Neural progenitor cell (in vitro differentiated cells): Measurements from ENCODE around the gene POLR2L. TPM values are rescaled to one million over a fixed set of nuclear protein-coding genes. Genes with fewer than 3 reads are reported as not detected.

Source experiments
- DNase-seq: peaks from one replicate; pipeline ENCODE4 v3.0.0-alpha.2; 2016; ENCODE audit warnings: low spot score
- H2AFZ ChIP-seq: fragments of 200-600 bp; sonication (generic); replicated peaks from 2 replicates; pipeline ENCODE4 v1.6.1; 2016; ENCODE audit warnings: antibody characterized with exemption
- H3F3A ChIP-seq: fragments of 200-600 bp; sonication (generic); 2 replicates; pipeline ENCODE4 v1.6.1; 2016; ENCODE audit warnings: antibody characterized with exemption, low read depth
- H3K27ac ChIP-seq: fragments of 200-600 bp; sonication (generic); 2 replicates; pipeline ENCODE4 v1.5.1; 2016; ENCODE audit warnings: mild to moderate bottlenecking
- H3K27me3 ChIP-seq: fragments of 200-600 bp; sonication (generic); 2 replicates; pipeline ENCODE4 v1.6.1; 2016; ENCODE audit warnings: mild to moderate bottlenecking, moderate library complexity
- H3K36me3 ChIP-seq: fragments of 200-600 bp; sonication (generic); 2 replicates; pipeline ENCODE4 v1.5.1; 2016
- H3K4me1 ChIP-seq: fragments of 200-600 bp; sonication (generic); 2 replicates; pipeline ENCODE4 v1.6.1; 2016; ENCODE audit warnings: mixed run types
- H3K4me2 ChIP-seq: fragments of 200-600 bp; sonication (generic); 2 replicates; pipeline ENCODE4 v1.6.1; 2016
- H3K4me3 ChIP-seq: fragments of 200-600 bp; sonication (generic); 2 replicates; pipeline ENCODE4 v1.5.1; 2016
- H3K79me2 ChIP-seq: fragments of 200-600 bp; sonication (generic); 2 replicates; pipeline ENCODE4 v1.6.1; 2016; ENCODE audit warnings: low read depth
- H3K9ac ChIP-seq: fragments of 200-600 bp; sonication (generic); 2 replicates; pipeline ENCODE4 v1.6.1; 2016
- H3K9me3 ChIP-seq: fragments of 200-600 bp; sonication (generic); 2 replicates; pipeline ENCODE4 v1.5.1; 2016; ENCODE audit warnings: low read depth
- H4K20me1 ChIP-seq: fragments of 200-600 bp; sonication (generic); 2 replicates; pipeline ENCODE4 v1.6.1; 2016; ENCODE audit warnings: low read depth
- H3K27ac Mint-ChIP-seq: 3 replicates; pipeline ENCODE4 v1.8.0; 2021; ENCODE audit warnings: mixed read lengths
- H3K27me3 Mint-ChIP-seq: 2 replicates; pipeline ENCODE4 v1.8.0; 2022; ENCODE audit warnings: low read depth, mild to moderate bottlenecking, inconsistent platforms, moderate library complexity, mixed read lengths; ENCODE audit not compliant: insufficient read depth
- H3K36me3 Mint-ChIP-seq: 3 replicates; pipeline ENCODE4 v1.8.0; 2021; ENCODE audit warnings: mixed read lengths
- H3K4me1 Mint-ChIP-seq: 3 replicates; pipeline ENCODE4 v1.8.0; 2021; ENCODE audit warnings: mixed read lengths
- H3K4me3 Mint-ChIP-seq: 3 replicates; pipeline ENCODE4 v1.8.0; 2021; ENCODE audit warnings: mild to moderate bottlenecking, moderate library complexity, mixed read lengths
- H3K9me3 Mint-ChIP-seq: 3 replicates; pipeline ENCODE4 v1.8.0; 2020; ENCODE audit warnings: mixed read lengths
- CTCF ChIP-seq: fragments of 200-600 bp; sonication (generic); IDR thresholded peaks from 2 replicates; pipeline ENCODE4 v1.5.1; 2017; ENCODE audit warnings: antibody characterized with exemption, mild to moderate bottlenecking
- EZH2 ChIP-seq: fragments of 200-600 bp; sonication (generic); IDR thresholded peaks from 2 replicates; pipeline ENCODE4 v1.6.1; 2017; ENCODE audit warnings: antibody characterized with exemption, mild to moderate bottlenecking, moderate library complexity
- EZH2phosphoT487 ChIP-seq: fragments of 200-600 bp; sonication (generic); IDR thresholded peaks from 2 replicates; pipeline ENCODE4 v1.6.1; 2017; ENCODE audit warnings: antibody characterized with exemption
- total RNA-seq: library from RNA; depleted of rRNA; stranded (reverse); fragments of >200 nt; gene quantifications from 2 replicates; pipeline ENCODE4 v1.2.3, GENCODE V29; 2015; ENCODE audit warnings: low replicate concordance

POLR2L gene
- total RNA-seq, 1 donor from 2014 or later, result 12.9 TPM

GRCh38 chr11:869399-870126 lies 27.2 kb upstream of the POLR2L start:
- H3K4me1 Mint-ChIP-seq, result peaks cover 2% of the 10 kb centered on the region
- DNase-seq, result no peak
- H3K36me3 ChIP-seq, result no peaks in the 10 kb centered on the region
- no peaks in the 10 kb centered on the region for H3K4me1 ChIP-seq
- no peak overlapping the region for H3K27ac ChIP-seq
- no peak overlapping the region for H3K27ac Mint-ChIP-seq
- H3K36me3 Mint-ChIP-seq, result peaks cover 3% of the 10 kb centered on the region
- no peak overlapping the region for H3K4me3 Mint-ChIP-seq
- no peak overlapping the region for H3K9ac ChIP-seq
- H3K4me2 ChIP-seq, result no peak overlapping the region
- H3K9me3 ChIP-seq, result no peaks in the 10 kb centered on the region
- H3K27me3 Mint-ChIP-seq, result peaks cover 4% of the 10 kb centered on the region
- H2AFZ ChIP-seq, result no peak overlapping the region
- no peaks in the 10 kb centered on the region for H3K9me3 Mint-ChIP-seq
- H3K4me3 ChIP-seq, result no peak overlapping the region
- H3K79me2 ChIP-seq, result no peaks in the 10 kb centered on the region
- H3K27me3 ChIP-seq, result no peaks in the 10 kb centered on the region
- peaks cover 3% of the 10 kb centered on the region for H3F3A ChIP-seq
- TF ChIP-seq EZH2phosphoT487 (no peak), CTCF (no peak), EZH2 (no peak)
- H4K20me1 ChIP-seq, result peaks cover 19% of the 10 kb centered on the region

- Mint-ChIP-seq H3K27ac (no peak overlapping the region), H3K27me3 (peaks cover 4% of the 10 kb centered on the region), H3K9me3 (no peaks in the 10 kb centered on the region), H3K4me3 (no peak overlapping the region), H3K4me1 (peaks cover 2% of the 10 kb centered on the region), H3K36me3 (peaks cover 2% of the 10 kb centered on the region)
- no peak for DNase-seq
- H3K79me2 ChIP-seq, result no peaks in the 10 kb centered on the region
- no peak overlapping the region for H3K4me3 ChIP-seq
- no peaks in the 10 kb centered on the region for H3K27me3 ChIP-seq
- H3K36me3 ChIP-seq, result no peaks in the 10 kb centered on the region
- TF ChIP-seq EZH2phosphoT487 (no peak), EZH2 (no peak), CTCF (no peak)
- H4K20me1 ChIP-seq, result peaks cover 19% of the 10 kb centered on the region
- H2AFZ ChIP-seq, result no peak overlapping the region
- H3K9me3 ChIP-seq, result no peaks in the 10 kb centered on the region
- H3K9ac ChIP-seq, result no peak overlapping the region
- H3K4me1 ChIP-seq, result no peaks in the 10 kb centered on the region
- H3F3A ChIP-seq, result peaks cover 3% of the 10 kb centered on the region
- no peak overlapping the region for H3K27ac ChIP-seq
- H3K4me2 ChIP-seq, result no peak overlapping the region
Observed at GRCh38 chr11:868802-869201, 26.5 kb upstream of the POLR2L start.

GRCh38 chr11:868394-868793 lies 26.1 kb upstream of the POLR2L start:
- Histone ChIP-seq H3K4me3 (no peak overlapping the region), H2AFZ (no peak overlapping the region), H4K20me1 (peaks cover 19% of the 10 kb centered on the region), H3K27ac (no peak overlapping the region), H3K9me3 (no peaks in the 10 kb centered on the region), H3K27me3 (no peaks in the 10 kb centered on the region), H3F3A (peaks cover 3% of the 10 kb centered on the region), H3K9ac (no peak overlapping the region), H3K4me1 (peaks cover 3% of the 10 kb centered on the region), H3K79me2 (no peaks in the 10 kb centered on the region), H3K4me2 (no peak overlapping the region), H3K36me3 (no peaks in the 10 kb centered on the region)
- Mint-ChIP-seq H3K27me3 (peaks cover 2% of the 10 kb centered on the region), H3K4me1 (peaks cover 2% of the 10 kb centered on the region), H3K4me3 (no peak overlapping the region), H3K9me3 (no peaks in the 10 kb centered on the region), H3K36me3 (no peaks in the 10 kb centered on the region), H3K27ac (no peak overlapping the region)
- DNase-seq, result no peak
- no peak for TF ChIP-seq EZH2
- no peak for TF ChIP-seq EZH2phosphoT487
- no peak for TF ChIP-seq CTCF
